DOHH2 (cell line): Measurements from ENCODE around the gene IKZF3.

Experiments
- H3F3A ChIP-seq: fragments of 200-600 bp; sonication (generic), shearing (Covaris generic); 2 replicates; pipeline ENCODE4 v1.6.0; 2016; ENCODE audit warnings: antibody characterized with exemption, mild to moderate bottlenecking; ENCODE audit not compliant: control insufficient read depth, insufficient read depth
- H3K27ac ChIP-seq: fragments of 200-600 bp; sonication (generic); 2 replicates; pipeline ENCODE4 v1.5.1; 2014; ENCODE audit warnings: low read depth, mild to moderate bottlenecking, low read length, moderate library complexity
- H3K27me3 ChIP-seq: fragments of 200-600 bp; sonication (generic); 2 replicates; pipeline ENCODE4 v1.6.1; 2014; ENCODE audit warnings: mild to moderate bottlenecking, low read length, mixed read lengths; ENCODE audit not compliant: control insufficient read depth
- H3K36me3 ChIP-seq: fragments of 200-600 bp; sonication (generic); 2 replicates; pipeline ENCODE4 v1.6.1; 2014; ENCODE audit warnings: mild to moderate bottlenecking, low read length, moderate library complexity, mixed read lengths; ENCODE audit not compliant: control insufficient read depth
- H3K4me1 ChIP-seq: fragments of 200-600 bp; sonication (generic); 2 replicates; pipeline ENCODE4 v1.6.1; 2014; ENCODE audit warnings: mild to moderate bottlenecking, low read length, mixed read lengths; ENCODE audit not compliant: control insufficient read depth
- H3K4me2 ChIP-seq: fragments of 200-600 bp; sonication (generic); 2 replicates; pipeline ENCODE4 v1.6.0; 2014; ENCODE audit warnings: mild to moderate bottlenecking, low read length, moderate library complexity
- H3K4me3 ChIP-seq: fragments of 200-600 bp; sonication (generic); 2 replicates; pipeline ENCODE4 v1.5.1; 2014; ENCODE audit warnings: mild to moderate bottlenecking, low read length, mixed read lengths
- H3K79me2 ChIP-seq: fragments of 200-600 bp; sonication (generic); 2 replicates; pipeline ENCODE4 v1.6.1; 2014; ENCODE audit warnings: mild to moderate bottlenecking, low read length, mixed read lengths; ENCODE audit not compliant: control insufficient read depth
- H3K9me2 ChIP-seq: fragments of 200-600 bp; sonication (generic); replicated peaks from 2 replicates; pipeline ENCODE4 v1.6.1; 2014; ENCODE audit warnings: mild to moderate bottlenecking, low read length, mixed read lengths; ENCODE audit not compliant: control insufficient read depth
- H3K9me3 ChIP-seq: fragments of 200-600 bp; sonication (generic); 2 replicates; pipeline ENCODE4 v1.6.1; 2014; ENCODE audit warnings: antibody characterized with exemption, low read length, mixed read lengths; ENCODE audit not compliant: control insufficient read depth, insufficient read depth
- H4K20me1 ChIP-seq: fragments of 200-600 bp; sonication (generic); 2 replicates; pipeline ENCODE4 v1.6.0; 2014; ENCODE audit warnings: low read depth, mild to moderate bottlenecking, antibody characterized with exemption, low read length, moderate library complexity; ENCODE audit not compliant: control insufficient read depth, insufficient read depth
- EZH2phosphoT487 ChIP-seq: fragments of 200-600 bp; sonication (generic); IDR thresholded peaks from 2 replicates; pipeline ENCODE4 v1.6.1; 2017; ENCODE audit warnings: borderline replicate concordance, mild to moderate bottlenecking, antibody characterized with exemption, low read length, moderate library complexity, mixed read lengths
- TF ChIP-seq, protein P1 (sequence below): fragments of 200-600 bp; sonication (generic); IDR thresholded peaks from one replicate; pipeline ENCODE4 v1.5.1; 2014; ENCODE audit warnings: antibody characterized with exemption, mild to moderate bottlenecking, low read depth, low read length; ENCODE audit not compliant: poor library complexity, severe bottlenecking

IKZF3 gene

GRCh38 chr17:39810939-39811728 lies 53.0 kb downstream of the IKZF3 start:
- H3K4me1 ChIP-seq = peaks cover 84% of the 10 kb centered on the region
- H3K27ac ChIP-seq = no peak overlapping the region
- H3K4me2 ChIP-seq = no peak overlapping the region
- no peaks in the 10 kb centered on the region for H4K20me1 ChIP-seq
- H3F3A ChIP-seq = peaks cover 35% of the 10 kb centered on the region
- H3K79me2 ChIP-seq = peaks cover 92% of the 10 kb centered on the region
- TF ChIP-seq, protein P1, sequence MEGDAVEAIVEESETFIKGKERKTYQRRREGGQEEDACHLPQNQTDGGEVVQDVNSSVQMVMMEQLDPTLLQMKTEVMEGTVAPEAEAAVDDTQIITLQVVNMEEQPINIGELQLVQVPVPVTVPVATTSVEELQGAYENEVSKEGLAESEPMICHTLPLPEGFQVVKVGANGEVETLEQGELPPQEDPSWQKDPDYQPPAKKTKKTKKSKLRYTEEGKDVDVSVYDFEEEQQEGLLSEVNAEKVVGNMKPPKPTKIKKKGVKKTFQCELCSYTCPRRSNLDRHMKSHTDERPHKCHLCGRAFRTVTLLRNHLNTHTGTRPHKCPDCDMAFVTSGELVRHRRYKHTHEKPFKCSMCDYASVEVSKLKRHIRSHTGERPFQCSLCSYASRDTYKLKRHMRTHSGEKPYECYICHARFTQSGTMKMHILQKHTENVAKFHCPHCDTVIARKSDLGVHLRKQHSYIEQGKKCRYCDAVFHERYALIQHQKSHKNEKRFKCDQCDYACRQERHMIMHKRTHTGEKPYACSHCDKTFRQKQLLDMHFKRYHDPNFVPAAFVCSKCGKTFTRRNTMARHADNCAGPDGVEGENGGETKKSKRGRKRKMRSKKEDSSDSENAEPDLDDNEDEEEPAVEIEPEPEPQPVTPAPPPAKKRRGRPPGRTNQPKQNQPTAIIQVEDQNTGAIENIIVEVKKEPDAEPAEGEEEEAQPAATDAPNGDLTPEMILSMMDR = no peak
- TF ChIP-seq EZH2phosphoT487 = no peak
- no peaks in the 10 kb centered on the region for H3K27me3 ChIP-seq
- H3K36me3 ChIP-seq = peaks cover 92% of the 10 kb centered on the region
- H3K9me3 ChIP-seq = no peaks in the 10 kb centered on the region
- no peaks in the 10 kb centered on the region for H3K9me2 ChIP-seq
- H3K4me3 ChIP-seq = no peak overlapping the region

GRCh38 chr17:39809221-39809620 lies 54.9 kb downstream of the IKZF3 start:
- Histone ChIP-seq H3K9me3 (no peaks in the 10 kb centered on the region), H4K20me1 (no peaks in the 10 kb centered on the region), H3K9me2 (no peaks in the 10 kb centered on the region), H3K27ac (peak overlapping the region; percentile 2), H3K79me2 (peaks cover 94% of the 10 kb centered on the region), H3K4me2 (0 out of 2 replicates have a peak overlapping the region, but pooled peaks have one; percentile 8), H3K36me3 (peaks cover 88% of the 10 kb centered on the region), H3K27me3 (no peaks in the 10 kb centered on the region), H3K4me3 (no peak overlapping the region), H3F3A (peaks cover 39% of the 10 kb centered on the region), H3K4me1 (peaks cover 90% of the 10 kb centered on the region)
- TF ChIP-seq, protein P1 = no peak
- TF ChIP-seq EZH2phosphoT487 = no peak

DNA sequence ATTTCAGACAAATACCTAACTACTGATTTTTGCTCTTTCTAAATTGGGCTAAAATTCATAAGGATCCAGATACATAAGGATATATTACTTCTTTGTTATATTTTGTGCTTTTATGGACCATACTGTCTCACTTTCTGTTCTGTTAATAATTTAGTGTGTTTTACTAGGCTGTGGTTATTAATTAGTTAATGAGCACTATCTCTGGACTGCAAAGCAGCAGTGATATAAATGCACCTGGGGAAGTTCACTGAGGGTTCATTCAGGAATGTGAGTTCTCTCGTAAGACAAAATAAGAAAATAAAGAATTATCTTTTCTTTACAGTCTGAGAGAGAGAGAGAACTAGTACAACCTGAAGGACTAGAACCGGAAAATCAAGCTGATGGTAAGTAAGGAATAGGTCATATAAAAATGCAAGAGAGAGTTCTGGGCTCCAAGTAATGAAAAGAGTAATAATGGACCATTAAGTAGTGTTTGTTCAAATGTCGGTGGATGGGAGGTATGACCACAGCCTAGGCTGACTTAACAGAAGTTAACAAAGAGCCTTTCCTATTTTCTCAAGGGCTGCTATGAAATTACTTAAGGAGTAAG lies 55.6 kb downstream of the IKZF3 start:
- H3K9me2 ChIP-seq = no peaks in the 10 kb centered on the region
- H4K20me1 ChIP-seq = no peaks in the 10 kb centered on the region
- H3K4me1 ChIP-seq = peaks cover 90% of the 10 kb centered on the region
- peak overlapping the region; percentile 2 for H3K27ac ChIP-seq
- H3F3A ChIP-seq = peaks cover 44% of the 10 kb centered on the region
- H3K4me2 ChIP-seq = 0 out of 2 replicates have a peak overlapping the region, but pooled peaks have one; percentile 8
- H3K9me3 ChIP-seq = no peaks in the 10 kb centered on the region
- H3K4me3 ChIP-seq = no peak overlapping the region
- peaks cover 86% of the 10 kb centered on the region for H3K36me3 ChIP-seq
- no peaks in the 10 kb centered on the region for H3K27me3 ChIP-seq
- peaks cover 94% of the 10 kb centered on the region for H3K79me2 ChIP-seq
- TF ChIP-seq, protein P1 = no peak
- no peak for TF ChIP-seq EZH2phosphoT487
